Rectal smooth muscle tissue (tissue), 1 donor: Measurements from ENCODE around the gene SFMBT2.

ENCODE experiments used
- H3K27ac ChIP-seq: one replicate; pipeline ENCODE4 v1.7.0; 2013; ENCODE audit warnings: low read depth, low read length, inconsistent platforms
- H3K27me3 ChIP-seq: one replicate; pipeline ENCODE4 v1.7.0; 2013; ENCODE audit warnings: low read length; ENCODE audit not compliant: control insufficient read depth, insufficient read depth
- H3K36me3 ChIP-seq: one replicate; pipeline ENCODE4 v1.7.0; 2013; ENCODE audit warnings: low read length; ENCODE audit not compliant: control insufficient read depth, insufficient read depth
- H3K4me1 ChIP-seq: one replicate; pipeline ENCODE4 v1.7.0; 2013; ENCODE audit warnings: low read length; ENCODE audit not compliant: control insufficient read depth, insufficient read depth
- H3K4me3 ChIP-seq: one replicate; pipeline ENCODE4 v1.7.0; 2013; ENCODE audit warnings: low read length
- H3K9ac ChIP-seq: one replicate; pipeline ENCODE4 v1.7.0; 2013; ENCODE audit warnings: low read length

SFMBT2 gene

GRCh38 chr10:7251696-7252465, 159.0 kb downstream of the SFMBT2 start:
- Histone ChIP-seq H3K4me1 (no peaks in the 10 kb centered on the region), H3K36me3 (no peaks in the 10 kb centered on the region), H3K27me3 (no peaks in the 10 kb centered on the region), H3K4me3 (no peak overlapping the region), H3K9ac (no peak overlapping the region), H3K27ac (no peak overlapping the region)

DNA sequence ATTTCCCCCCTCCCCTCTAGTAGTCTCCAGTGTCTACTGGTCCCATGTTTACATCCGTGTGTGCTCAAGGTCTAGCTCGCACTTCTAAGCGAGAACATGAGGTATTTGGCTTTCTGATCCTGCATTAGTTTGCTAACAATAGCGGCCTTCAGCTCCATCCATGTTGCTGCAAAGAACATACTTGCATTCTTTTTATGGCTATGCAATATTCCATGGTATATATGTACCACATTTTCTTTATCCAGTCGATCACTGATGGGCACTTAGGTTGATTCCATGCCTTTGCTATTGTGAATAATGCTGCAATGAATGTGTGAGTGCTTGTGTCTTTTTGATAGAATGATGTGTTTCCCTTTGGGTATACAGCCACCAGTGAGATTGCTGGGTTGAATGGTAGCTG, 160.6 kb downstream of the SFMBT2 start:
- H3K36me3 ChIP-seq: no peaks in the 10 kb centered on the region
- no peaks in the 10 kb centered on the region for H3K27me3 ChIP-seq
- no peaks in the 10 kb centered on the region for H3K4me1 ChIP-seq
- H3K4me3 ChIP-seq: no peak overlapping the region
- no peak overlapping the region for H3K27ac ChIP-seq
- H3K9ac ChIP-seq: no peak overlapping the region

DNA sequence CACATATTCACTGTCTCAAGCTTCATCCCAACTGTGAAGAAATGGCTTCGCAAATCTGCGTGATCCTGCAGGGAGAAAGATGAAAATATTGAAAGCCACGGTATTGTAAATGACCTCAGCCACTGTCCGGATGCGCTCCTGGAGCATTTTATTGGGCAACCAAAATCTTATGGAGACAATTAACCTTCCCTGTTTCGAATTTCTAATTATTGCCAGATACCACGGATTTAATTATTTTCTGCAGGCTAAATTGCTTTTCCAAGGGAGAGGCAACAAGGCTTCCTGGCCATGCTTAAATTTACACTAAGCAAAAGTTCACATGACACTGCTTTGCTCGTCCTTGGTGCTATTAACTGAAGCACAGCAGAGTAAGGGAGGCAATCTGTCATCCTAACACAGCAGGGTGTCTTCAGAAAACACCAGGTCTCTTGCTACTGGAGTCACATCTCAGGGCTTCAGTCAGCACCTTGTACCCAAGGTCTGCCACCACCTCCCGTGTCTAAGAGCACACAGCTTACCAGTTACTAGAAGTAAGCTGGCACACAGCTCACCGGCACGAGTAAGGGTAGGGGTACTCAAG, 162.2 kb downstream of the SFMBT2 start:
- no peak overlapping the region for H3K9ac ChIP-seq
- no peaks in the 10 kb centered on the region for H3K36me3 ChIP-seq
- no peak overlapping the region for H3K27ac ChIP-seq
- no peak overlapping the region for H3K4me3 ChIP-seq
- no peaks in the 10 kb centered on the region for H3K27me3 ChIP-seq
- no peaks in the 10 kb centered on the region for H3K4me1 ChIP-seq

DNA sequence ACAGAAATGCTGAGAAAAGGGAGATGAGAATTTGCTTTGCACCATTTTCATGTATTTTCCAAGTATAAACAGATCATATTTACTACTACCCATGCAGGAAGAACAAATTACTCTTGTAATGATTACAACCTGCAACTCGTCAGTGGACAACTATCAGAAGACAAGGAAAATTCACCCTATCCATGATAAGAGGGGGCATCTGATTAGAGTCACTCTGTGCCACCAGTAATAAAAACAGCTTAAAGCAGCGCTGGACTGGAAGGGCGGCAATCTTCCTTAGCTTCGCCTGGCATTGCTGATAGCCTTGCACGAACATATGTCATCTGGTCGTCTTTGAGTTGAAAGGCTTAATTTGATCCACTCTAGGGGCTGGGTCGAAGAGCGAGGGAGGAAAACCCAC, 162.7 kb downstream of the SFMBT2 start:
- Histone ChIP-seq H3K27me3 (no peaks in the 10 kb centered on the region), H3K4me3 (no peak overlapping the region), H3K9ac (no peak overlapping the region), H3K4me1 (no peaks in the 10 kb centered on the region), H3K27ac (no peak overlapping the region), H3K36me3 (no peaks in the 10 kb centered on the region)

GRCh38 chr10:7245505-7245904, 165.3 kb downstream of the SFMBT2 start:
- Histone ChIP-seq H3K4me3 (no peak overlapping the region), H3K27ac (no peak overlapping the region), H3K4me1 (no peaks in the 10 kb centered on the region), H3K9ac (no peak overlapping the region), H3K27me3 (no peaks in the 10 kb centered on the region), H3K36me3 (no peaks in the 10 kb centered on the region)

DNA sequence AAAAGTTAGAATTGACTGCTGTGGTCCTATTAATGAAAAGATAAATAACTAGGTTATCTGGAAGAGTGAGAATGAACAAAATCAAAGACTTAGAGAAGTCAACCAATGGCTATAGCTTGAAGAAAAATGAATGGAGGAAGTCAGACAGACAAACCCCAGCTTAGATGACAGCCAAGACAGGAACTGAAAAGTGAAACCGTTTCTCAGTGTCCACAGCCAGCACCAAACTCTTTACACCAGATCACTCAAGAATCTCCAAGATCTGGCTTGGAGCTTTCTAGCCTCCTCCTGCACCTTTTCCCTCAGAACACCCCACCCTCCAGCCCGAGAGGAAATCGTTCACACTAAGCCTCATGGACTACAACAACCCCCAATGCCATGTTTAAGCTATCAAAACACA, 167.0 kb downstream of the SFMBT2 start:
- Histone ChIP-seq H3K27me3 (no peaks in the 10 kb centered on the region), H3K27ac (no peak overlapping the region), H3K4me1 (no peaks in the 10 kb centered on the region), H3K4me3 (no peak overlapping the region), H3K36me3 (no peaks in the 10 kb centered on the region), H3K9ac (no peak overlapping the region)

DNA sequence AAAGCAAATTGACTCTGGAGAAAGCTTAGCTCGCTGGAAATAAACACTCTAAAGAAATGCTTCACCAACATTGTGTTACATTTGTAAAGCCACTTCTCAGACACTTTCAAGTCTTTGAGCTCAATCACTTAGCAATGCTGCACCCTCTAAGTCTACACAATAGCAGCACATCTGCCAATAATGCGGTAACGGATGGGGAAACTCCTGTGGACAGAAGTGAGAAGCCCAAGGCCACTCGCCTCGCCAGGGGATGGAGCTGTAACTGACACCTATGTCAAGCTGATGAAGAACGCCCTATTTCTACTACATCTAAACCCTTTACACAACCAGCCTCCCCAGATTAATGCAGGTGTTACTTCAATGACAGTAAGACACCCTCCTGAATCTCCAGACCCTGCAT, 167.7 kb downstream of the SFMBT2 start:
- Histone ChIP-seq H3K27me3 (no peaks in the 10 kb centered on the region), H3K9ac (no peak overlapping the region), H3K36me3 (no peaks in the 10 kb centered on the region), H3K4me1 (no peaks in the 10 kb centered on the region), H3K4me3 (no peak overlapping the region), H3K27ac (no peak overlapping the region)

- Histone ChIP-seq H3K36me3 (no peaks in the 10 kb centered on the region), H3K4me3 (no peak overlapping the region)
Measured at GRCh38 chr10:7239312-7239985, 171.4 kb downstream of the SFMBT2 start.

DNA sequence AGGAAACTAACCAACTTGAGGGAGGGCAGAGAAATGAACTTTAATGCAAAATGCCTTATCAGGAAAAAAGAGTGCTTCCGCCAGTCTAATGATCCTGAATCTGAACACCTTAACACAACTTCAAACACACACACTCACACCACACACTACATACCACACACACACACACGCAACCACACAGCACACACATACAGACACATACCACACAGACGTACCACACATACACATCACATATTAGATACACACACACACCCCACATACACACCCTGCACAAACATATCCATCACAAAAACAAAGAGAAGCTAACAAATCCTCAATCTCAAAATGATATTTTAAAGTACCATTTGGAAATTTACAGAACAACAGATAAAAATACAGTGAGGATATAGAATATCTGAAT, 175.5 kb downstream of the SFMBT2 start:
- H3K9ac ChIP-seq: no peak overlapping the region
- no peak overlapping the region for H3K4me3 ChIP-seq
- no peak overlapping the region for H3K27ac ChIP-seq
- no peaks in the 10 kb centered on the region for H3K36me3 ChIP-seq
- no peaks in the 10 kb centered on the region for H3K27me3 ChIP-seq
- H3K4me1 ChIP-seq: no peaks in the 10 kb centered on the region

More at GRCh38 chr10:7239312-7239985, 171.4 kb downstream of the SFMBT2 start:
- no peak overlapping the region for H3K9ac ChIP-seq
- H3K27me3 ChIP-seq: no peaks in the 10 kb centered on the region
- no peaks in the 10 kb centered on the region for H3K4me1 ChIP-seq
- H3K27ac ChIP-seq: no peak overlapping the region

DNA sequence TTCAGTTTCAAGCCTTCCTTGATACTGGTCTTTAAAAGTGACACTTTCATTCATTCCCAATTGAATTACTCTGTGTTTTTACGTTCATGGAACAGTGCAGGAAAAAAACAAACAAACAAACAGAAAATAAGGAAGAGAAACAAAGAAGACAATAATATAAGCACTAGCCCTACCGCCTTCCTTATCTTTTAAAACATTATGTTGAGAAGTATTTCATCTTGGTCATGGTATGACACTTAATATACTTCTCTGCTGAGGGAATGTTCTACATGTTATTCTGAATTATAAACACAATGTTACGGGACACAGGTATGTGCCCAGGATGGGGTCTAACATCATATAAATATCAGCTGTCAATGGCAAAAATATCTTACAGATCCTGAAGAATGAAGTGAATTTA, 176.7 kb downstream of the SFMBT2 start:
- Histone ChIP-seq H3K27ac (no peak overlapping the region), H3K4me1 (no peaks in the 10 kb centered on the region), H3K9ac (no peak overlapping the region), H3K27me3 (no peaks in the 10 kb centered on the region), H3K4me3 (no peak overlapping the region), H3K36me3 (no peaks in the 10 kb centered on the region)

DNA sequence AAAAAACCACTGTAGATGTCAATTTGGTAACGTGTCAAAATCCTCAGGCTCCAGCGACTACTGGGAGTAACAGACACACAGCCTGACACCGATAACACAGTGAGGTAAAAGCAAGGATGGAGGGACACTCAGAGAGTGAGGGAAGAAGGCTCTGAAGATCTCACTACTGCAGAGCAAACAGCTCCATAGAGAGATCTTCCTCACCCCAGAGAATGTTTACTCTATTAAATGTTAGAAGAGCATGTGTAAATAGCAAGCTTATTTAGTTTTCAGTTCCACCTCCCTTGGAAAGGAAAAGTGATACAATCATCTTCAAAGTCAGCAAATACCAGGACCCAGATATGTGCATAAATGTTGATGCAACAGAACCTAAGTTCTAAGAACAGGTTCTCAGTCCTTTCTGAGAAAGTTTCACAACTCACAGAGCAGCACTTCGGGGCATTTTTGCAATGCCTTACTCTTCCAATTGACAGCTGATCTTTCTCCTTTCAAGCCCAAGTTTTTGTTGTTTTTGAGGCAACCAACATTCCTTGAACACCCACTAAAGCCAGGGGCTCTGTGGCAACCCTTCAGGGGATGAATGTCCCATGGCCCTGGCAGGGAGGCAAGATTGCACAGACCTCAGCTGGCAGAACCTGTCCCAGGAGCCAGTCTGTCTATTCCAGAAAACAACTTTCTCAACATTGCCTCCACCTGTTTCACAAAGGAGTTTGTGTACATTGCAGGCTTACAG, 177.4 kb downstream of the SFMBT2 start:
- H3K36me3 ChIP-seq: no peaks in the 10 kb centered on the region
- no peak overlapping the region for H3K4me3 ChIP-seq
- H3K9ac ChIP-seq: no peak overlapping the region
- H3K4me1 ChIP-seq: no peaks in the 10 kb centered on the region
- no peaks in the 10 kb centered on the region for H3K27me3 ChIP-seq
- no peak overlapping the region for H3K27ac ChIP-seq
